H1 (cell line): ENCODE results near the gene DMWD. TPM values are rescaled to one million over a fixed set of nuclear protein-coding genes. Genes with fewer than 3 reads are reported as not detected.

Experiments
- CTCF ChIA-PET: fragments of 300-600 bp; sonication (Branson Sonifier 250); formaldehyde crosslinking; loops from one replicate; lab custom pipeline; 2021; ENCODE audit not compliant: partially characterized antibody; lab: Charles Lee
- POLR2A ChIA-PET: fragments of 300-600 bp; sonication (Branson Sonifier 250); formaldehyde crosslinking; loops from one replicate; lab custom pipeline; 2021; ENCODE audit warnings: inconsistent platforms; ENCODE audit not compliant: partially characterized antibody; lab: Charles Lee
- DNase-seq, 2 experiments: peaks; one replicate each; pipeline versions ENCODE4 v3.0.0 to v3.0.0-alpha.2; 2010 to 2022; ENCODE audit warnings: low spot score in 2 of 2, low read depth in 1 of 2, mixed read lengths in 1 of 2
- FAIRE-seq: peaks from 2 replicates; lab custom pipeline; 2011; peaks lifted over from hg19 to GRCh38; lab: Jason Lieb, UNC
- H2AFZ ChIP-seq: 2 replicates; pipeline ENCODE4 v1.8.1; 2012; ENCODE audit warnings: low read length, inconsistent platforms
- H2AK5ac ChIP-seq: 2 replicates; pipeline ENCODE4 v1.6.1; 2013; ENCODE audit warnings: low read depth, low read length
- H2BK120ac ChIP-seq: replicated peaks from 2 replicates; pipeline ENCODE3; 2013; ENCODE audit warnings: low read depth, low read length, inconsistent platforms
- H2BK12ac ChIP-seq: 2 replicates; pipeline ENCODE4 v1.6.1; 2013; ENCODE audit warnings: low read depth, low read length
- H2BK15ac ChIP-seq: 2 replicates; pipeline ENCODE4 v1.6.1; 2013; ENCODE audit warnings: low read length
- H2BK20ac ChIP-seq: 2 replicates; pipeline ENCODE4 v1.6.1; 2013; ENCODE audit warnings: low read length
- H2BK5ac ChIP-seq: 2 replicates; pipeline ENCODE4 v1.6.1; 2013; ENCODE audit warnings: low read depth, low read length
- H3K14ac ChIP-seq: 2 replicates; pipeline ENCODE4 v1.6.1; 2013; ENCODE audit warnings: inconsistent platforms; ENCODE audit not compliant: insufficient read length
- H3K18ac ChIP-seq: 2 replicates; pipeline ENCODE4 v1.6.1; 2013; ENCODE audit warnings: low read length; ENCODE audit errors: extremely low read depth
- H3K23ac ChIP-seq: 2 replicates; pipeline ENCODE4 v1.6.1; 2013; ENCODE audit warnings: inconsistent platforms; ENCODE audit not compliant: insufficient read length
- H3K23me2 ChIP-seq: 2 replicates; pipeline ENCODE4 v1.6.1; 2013; ENCODE audit warnings: low read depth, low read length
- H3K27ac ChIP-seq: 2 replicates; pipeline ENCODE4 v1.6.1; 2011; ENCODE audit warnings: low read depth, low read length, inconsistent platforms
- H3K27me3 ChIP-seq, 4 experiments: replicated peaks in 1 of 4; 1 replicate in 1 of 4; 2 replicates in 3 of 4; pipeline versions ENCODE4 v1.6.1 to v1.8.1; 2011 to 2013; ENCODE audit warnings: low read length in 3 of 4, mild to moderate bottlenecking in 3 of 4, inconsistent platforms in 2 of 4, mixed read lengths in 2 of 4, moderate library complexity in 1 of 4; ENCODE audit not compliant: control insufficient read depth in 3 of 4, insufficient read depth in 3 of 4; ENCODE audit errors: extremely low read depth in 1 of 4
- H3K36me3 ChIP-seq, 4 experiments: 2 replicates each; pipeline versions ENCODE4 v1.6.1 to v1.8.1; 2011 to 2013; ENCODE audit warnings: mild to moderate bottlenecking in 4 of 4, low read length in 3 of 4, moderate library complexity in 2 of 4, control low read depth in 1 of 4, inconsistent platforms in 1 of 4; ENCODE audit not compliant: insufficient read depth in 4 of 4, control insufficient read depth in 2 of 4
- H3K4ac ChIP-seq: replicated peaks from 2 replicates; pipeline ENCODE3; 2013; ENCODE audit warnings: low read length, low read depth, mixed read lengths, inconsistent platforms; ENCODE audit not compliant: insufficient read length
- H3K4me1 ChIP-seq, 4 experiments: replicated peaks in 1 of 4; 1 replicate in 1 of 4; 2 replicates in 3 of 4; pipeline versions ENCODE4 v1.6.1 to v1.8.1; 2011 to 2013; ENCODE audit warnings: low read length in 3 of 4, inconsistent platforms in 2 of 4, mixed read lengths in 1 of 4; ENCODE audit not compliant: insufficient read depth in 4 of 4, control insufficient read depth in 3 of 4
- H3K4me2 ChIP-seq, 2 experiments: 2 replicates each; pipeline versions ENCODE4 v1.6.1 to v1.8.1; 2011 to 2013; ENCODE audit warnings: low read depth in 2 of 2, low read length in 2 of 2, control low read depth in 1 of 2, inconsistent platforms in 1 of 2, mild to moderate bottlenecking in 1 of 2; ENCODE audit not compliant: insufficient read depth in 1 of 2
- H3K4me3 ChIP-seq, 4 experiments: fragments of 200-600, 300-600 bp in 1 of 4; sonication (generic), shearing (Covaris generic), sonication (Bioruptor Twin) in 1 of 4; 2 replicates each; pipeline versions ENCODE4 v1.5.1 to v1.8.1; 2011 to 2016; ENCODE audit warnings: low read length in 4 of 4, low read depth in 3 of 4, control low read depth in 2 of 4, inconsistent platforms in 2 of 4, mild to moderate bottlenecking in 2 of 4, mixed read lengths in 1 of 4, moderate library complexity in 1 of 4; ENCODE audit not compliant: insufficient read depth in 2 of 4; ENCODE audit errors: extremely low read depth in 1 of 4
- H3K56ac ChIP-seq: replicated peaks from 2 replicates; pipeline ENCODE3; 2013; ENCODE audit warnings: low read depth, mild to moderate bottlenecking, mixed read lengths, low read length, inconsistent platforms; ENCODE audit not compliant: insufficient read length
- H3K79me1 ChIP-seq: 2 replicates; pipeline ENCODE4 v1.6.1; 2013; ENCODE audit warnings: low read depth, low read length, control low read depth
- H3K79me2 ChIP-seq, 2 experiments: 2 replicates each; pipeline versions ENCODE4 v1.6.1 to v1.8.1; 2012 to 2013; ENCODE audit warnings: low read length in 2 of 2, mild to moderate bottlenecking in 2 of 2, inconsistent platforms in 1 of 2; ENCODE audit not compliant: insufficient read depth in 2 of 2, control insufficient read depth in 1 of 2
- H3K9ac ChIP-seq, 4 experiments: replicated peaks in 1 of 4; 1 replicate in 1 of 4; 2 replicates in 3 of 4; pipeline versions ENCODE4 v1.6.1 to v1.8.1; 2011 to 2013; ENCODE audit warnings: low read depth in 3 of 4, low read length in 3 of 4, control low read depth in 2 of 4, mild to moderate bottlenecking in 2 of 4, moderate library complexity in 2 of 4, inconsistent platforms in 1 of 4; ENCODE audit errors: extremely low read depth in 1 of 4
- H3K9me3 ChIP-seq, 2 experiments: 2 replicates each; pipeline versions ENCODE4 v1.6.1 to v1.8.1; 2012 to 2013; ENCODE audit warnings: mild to moderate bottlenecking in 2 of 2, moderate library complexity in 2 of 2, control low read depth in 1 of 2, inconsistent platforms in 1 of 2, low read depth in 1 of 2, low read length in 1 of 2, mixed read lengths in 1 of 2; ENCODE audit not compliant: insufficient read depth in 2 of 2
- H4K20me1 ChIP-seq, 2 experiments: replicated peaks in 1 of 2; 2 replicates each; pipeline versions ENCODE3 to v1.8.1; 2011 to 2013; ENCODE audit warnings: inconsistent platforms in 2 of 2, low read length in 2 of 2, mild to moderate bottlenecking in 1 of 2; ENCODE audit not compliant: insufficient read depth in 2 of 2, control insufficient read depth in 1 of 2
- H4K5ac ChIP-seq: 2 replicates; pipeline ENCODE4 v1.6.1; 2013; ENCODE audit warnings: low read length, low read depth, mixed read lengths, inconsistent platforms; ENCODE audit not compliant: insufficient read length
- H4K8ac ChIP-seq: 2 replicates; pipeline ENCODE4 v1.8.0; 2013; ENCODE audit warnings: mild to moderate bottlenecking, moderate library complexity, low read length, inconsistent platforms; ENCODE audit not compliant: insufficient read depth; ENCODE audit errors: extremely low read depth
- H4K91ac ChIP-seq: replicated peaks from 2 replicates; pipeline ENCODE3; 2013; ENCODE audit warnings: low read length, mixed read lengths, inconsistent platforms; ENCODE audit not compliant: insufficient read length
- BACH1 ChIP-seq: IDR thresholded peaks from 2 replicates; pipeline ENCODE4 v1.6.1; 2012; ENCODE audit warnings: low read length, improper control_type of control experiment
- HDAC6 ChIP-seq: IDR thresholded peaks from one replicate; pipeline ENCODE4 v1.7.1; 2012; ENCODE audit warnings: low read depth, mild to moderate bottlenecking, inconsistent platforms, low read length, moderate library complexity
- RFX5 ChIP-seq: IDR thresholded peaks from 2 replicates; pipeline ENCODE4 v1.6.1; 2011; ENCODE audit warnings: low read depth, low read length, improper control_type of control experiment, borderline replicate concordance
- WGBS, 2 experiments: shearing (Covaris generic) in 1 of 2; methylation state at CpG; one replicate each; pipeline versions ENCODE4 v1.1.6 to v1.1.7; 2013 to 2015; ENCODE audit warnings: low lambda C conversion rate in 2 of 2, mixed read lengths in 2 of 2, inconsistent platforms in 1 of 2, low coverage in 1 of 2, missing lambda C conversion rate in 1 of 2; ENCODE audit not compliant: insufficient replicate concordance in 2 of 2, insufficient coverage in 1 of 2, insufficient read length in 1 of 2; ENCODE audit errors: extremely low coverage in 1 of 2, missing lambda C conversion rate in 1 of 2; 5-methylcytosine and 5-hydroxymethylcytosine counted together
- polyA plus RNA-seq, 7 experiments: library from polyadenylated mRNA; depleted of rRNA in 3 of 7; stranded (reverse) in 5 of 7; unstranded in 2 of 7; fragments of >200 nt in 5 of 7; fragments of 200-250 nt in 2 of 7; gene quantifications; 1 replicate in 5 of 7; 2 replicates in 1 of 7; 4 replicates in 1 of 7; pipeline versions ENCODE4 v1.2.1 to v1.2.3, GENCODE V29; 2011 to 2013; ENCODE audit warnings: missing spikeins in 2 of 7, mixed read lengths in 2 of 7
- total RNA-seq: library from RNA; stranded (reverse); fragmentation: NEBNext Ultra II Directional; extraction: Animal tissue kit (Norgen Biotek cat#: 25700); gene quantifications from 2 replicates; pipeline ENCODE4 v1.2.1, GENCODE V29; 2021

The DMWD gene
- total and polyA plus RNA-seq, 2 of the 8 experiments (the other 6 are each of a cell fraction or from before 2014, with no cell fraction given): 13.6 to 41.0 TPM

- Histone ChIP-seq H3K4me1 (peaks cover 7 to 41% (median 31%) of the 10 kb centered on the region in 4 experiments), H4K5ac (peak overlapping the region; percentile 28), H3K27ac (no peak overlapping the region), H2BK5ac (no peak overlapping the region), H3K79me2 (no peaks in the 10 kb centered on the region), H3K4ac (no peak overlapping the region), H2BK120ac (no peak overlapping the region), H3K56ac (no peak overlapping the region), H4K91ac (no peak overlapping the region), H3K4me3 (peak overlapping the region; percentile 57 to 89 (median 71)), H3K23me2 (peaks cover 28% of the 10 kb centered on the region), H2AK5ac (no peak overlapping the region), H3K9me3 (no peaks in the 10 kb centered on the region), H3K4me2 (peak overlapping the region; percentile 61 to 94), H3K14ac (no peak overlapping the region), H3K36me3 (no peaks in the 10 kb centered on the region; a peak in 1 of 8 replicates), H3K79me1 (no peaks in the 10 kb centered on the region), H2AFZ (no peak overlapping the region), H3K27me3 (peaks cover 0 to 2% (median 0%) of the 10 kb centered on the region in 4 experiments; a peak in 1 of 7 replicates), H2BK15ac (no peak overlapping the region), H2BK20ac (0 out of 2 replicates have a peak overlapping the region, but pooled peaks have one; percentile 3), H4K20me1 (peaks cover 0 to 3% of the 10 kb centered on the region in 2 experiments), H3K23ac (no peak overlapping the region), H4K8ac (peak overlapping the region; percentile 62; the same call in 1 of the 2 replicates), H3K18ac (peak overlapping the region; percentile 83), H2BK12ac (peak overlapping the region; percentile 19; the same call in 1 of the 2 replicates), H3K9ac (peak overlapping the region in 2 of 4 experiments; percentile 72 to 78; a peak in 3 of 7 replicates)
- DNase-seq (peak in 1 of 2 experiments; percentile 60), FAIRE-seq (no peak)
- POLR2A ChIA-PET: interaction anchor here (0.8 to 16.2 kb wide), 15 partner anchors 8 to 96 kb away, joined by 3 to 284 read pairs (median 5); partner anchors contain the start of genes DMPK, DMWD, FBXO46 and MEIOSIN
- 57% methylated on average over 21 of the region's 24 CpGs; no CpG with 5 or more reads in 1 of the 2 experiments for WGBS, 2 experiments
- CTCF ChIA-PET: interaction anchor here (0.6 to 2.3 kb wide), 8 partner anchors 8 to 116 kb away, joined by 3 to 16 read pairs (median 3); no protein-coding TSS in a partner anchor
- TF ChIP-seq HDAC6 (no peak), RFX5 (no peak), BACH1 (no peak)
Observed at GRCh38 chr19:45766869-45767346, 25.7 kb downstream of the DMWD start.
